Mesenchymal stem cell (in vitro differentiated cells and primary cell): ENCODE data around the gene BMPR1B.

ENCODE experiments used
- DNase-seq: peaks from one replicate; pipeline ENCODE4 v3.0.0-alpha.2; 2013
- H2AFZ ChIP-seq: one replicate; pipeline ENCODE4 v1.6.1; 2013; ENCODE audit warnings: low read depth, mild to moderate bottlenecking, control low read depth, inconsistent platforms, low read length, moderate library complexity
- H2AK5ac ChIP-seq: 2 replicates; pipeline ENCODE4 v1.6.1; 2013; ENCODE audit warnings: low read length, moderate library complexity, mild to moderate bottlenecking, inconsistent platforms; ENCODE audit not compliant: severe bottlenecking
- H2BK120ac ChIP-seq: one replicate; pipeline ENCODE4 v1.6.1; 2013; ENCODE audit warnings: low read depth, mild to moderate bottlenecking, inconsistent platforms, low read length, moderate library complexity
- H2BK12ac ChIP-seq, 2 experiments: one replicate each; pipeline ENCODE4 v1.6.1; 2013; ENCODE audit warnings: inconsistent platforms in 2 of 2, low read length in 2 of 2, mild to moderate bottlenecking in 2 of 2, moderate library complexity in 2 of 2, control low read depth in 1 of 2
- H2BK15ac ChIP-seq: one replicate; pipeline ENCODE4 v1.6.1; 2013; ENCODE audit warnings: mild to moderate bottlenecking, low read depth, inconsistent platforms; ENCODE audit not compliant: poor library complexity, severe bottlenecking
- H2BK5ac ChIP-seq: 2 replicates; pipeline ENCODE4 v1.6.1; 2013; ENCODE audit warnings: low read depth, mild to moderate bottlenecking, low read length, control low read depth, inconsistent platforms; ENCODE audit not compliant: poor library complexity, severe bottlenecking
- H3K14ac ChIP-seq, 2 experiments: one replicate each; pipeline ENCODE4 v1.6.1; 2013; ENCODE audit warnings: inconsistent platforms in 2 of 2, low read length in 2 of 2, control low read depth in 1 of 2, mild to moderate bottlenecking in 1 of 2, moderate library complexity in 1 of 2
- H3K18ac ChIP-seq, 2 experiments: one replicate each; pipeline ENCODE4 v1.6.1; 2013; ENCODE audit warnings: inconsistent platforms in 2 of 2, low read length in 2 of 2, control low read depth in 1 of 2, low read depth in 1 of 2, mild to moderate bottlenecking in 1 of 2
- H3K23ac ChIP-seq, 2 experiments: one replicate each; pipeline ENCODE4 v1.6.1; 2013; ENCODE audit warnings: inconsistent platforms in 2 of 2, low read length in 2 of 2, mild to moderate bottlenecking in 2 of 2, moderate library complexity in 2 of 2, control low read depth in 1 of 2
- H3K27ac ChIP-seq: 2 replicates; pipeline ENCODE4 v1.5.1; 2013; ENCODE audit warnings: mild to moderate bottlenecking, moderate library complexity, low read length, control low read depth, inconsistent platforms; ENCODE audit not compliant: poor library complexity, severe bottlenecking
- H3K27me3 ChIP-seq, 2 experiments: 2 replicates each; pipeline versions ENCODE4 v1.6.1 to v1.7.0; 2013; ENCODE audit warnings: low read length in 2 of 2, mild to moderate bottlenecking in 2 of 2, moderate library complexity in 2 of 2, control low read depth in 1 of 2, inconsistent platforms in 1 of 2; ENCODE audit not compliant: control insufficient read depth in 1 of 2, insufficient read depth in 1 of 2
- H3K36me3 ChIP-seq, 2 experiments: 2 replicates each; pipeline versions ENCODE4 v1.6.1 to v1.7.0; 2013; ENCODE audit warnings: low read length in 2 of 2, control low read depth in 1 of 2, inconsistent platforms in 1 of 2, low read depth in 1 of 2, mild to moderate bottlenecking in 1 of 2; ENCODE audit not compliant: insufficient read depth in 2 of 2, control insufficient read depth in 1 of 2
- H3K4ac ChIP-seq, 2 experiments: one replicate each; pipeline ENCODE4 v1.6.1; 2013; ENCODE audit warnings: inconsistent platforms in 2 of 2, low read length in 2 of 2, mild to moderate bottlenecking in 2 of 2, moderate library complexity in 2 of 2, control low read depth in 1 of 2, low read depth in 1 of 2
- H3K4me1 ChIP-seq: 2 replicates; pipeline ENCODE4 v1.6.1; 2013; ENCODE audit warnings: low read depth, low read length, control low read depth; ENCODE audit not compliant: control insufficient read depth, insufficient read depth
- H3K4me2 ChIP-seq: 2 replicates; pipeline ENCODE4 v1.6.1; 2013; ENCODE audit warnings: low read length, mild to moderate bottlenecking, inconsistent platforms; ENCODE audit not compliant: poor library complexity, severe bottlenecking
- H3K4me3 ChIP-seq, 2 experiments: 2 replicates each; pipeline versions ENCODE4 v1.5.1 to v1.7.0; 2013; ENCODE audit warnings: low read length in 2 of 2, mild to moderate bottlenecking in 2 of 2, control low read depth in 1 of 2, low read depth in 1 of 2; ENCODE audit not compliant: insufficient read depth in 1 of 2
- H3K79me1 ChIP-seq: replicated peaks from 2 replicates; pipeline ENCODE4 v1.6.1; 2013; ENCODE audit warnings: mild to moderate bottlenecking, control low read depth, low read length, inconsistent platforms; ENCODE audit not compliant: poor library complexity, severe bottlenecking
- H3K9ac ChIP-seq: 2 replicates; pipeline ENCODE4 v1.7.0; 2013; ENCODE audit warnings: mild to moderate bottlenecking, low read length, moderate library complexity
- H3K9me3 ChIP-seq: 2 replicates; pipeline ENCODE4 v1.7.0; 2013; ENCODE audit warnings: mild to moderate bottlenecking, low read length; ENCODE audit not compliant: control insufficient read depth
- H4K8ac ChIP-seq: one replicate; pipeline ENCODE4 v1.6.1; 2013; ENCODE audit warnings: inconsistent platforms, mild to moderate bottlenecking, low read length, moderate library complexity
- H4K91ac ChIP-seq: one replicate; pipeline ENCODE4 v1.6.1; 2013; ENCODE audit warnings: mild to moderate bottlenecking, low read length, inconsistent platforms
- WGBS: methylation state at CpG from one replicate; pipeline ENCODE4 v1.1.7; 2013; ENCODE audit warnings: mixed read lengths; 5-methylcytosine and 5-hydroxymethylcytosine counted together

BMPR1B gene

DNA sequence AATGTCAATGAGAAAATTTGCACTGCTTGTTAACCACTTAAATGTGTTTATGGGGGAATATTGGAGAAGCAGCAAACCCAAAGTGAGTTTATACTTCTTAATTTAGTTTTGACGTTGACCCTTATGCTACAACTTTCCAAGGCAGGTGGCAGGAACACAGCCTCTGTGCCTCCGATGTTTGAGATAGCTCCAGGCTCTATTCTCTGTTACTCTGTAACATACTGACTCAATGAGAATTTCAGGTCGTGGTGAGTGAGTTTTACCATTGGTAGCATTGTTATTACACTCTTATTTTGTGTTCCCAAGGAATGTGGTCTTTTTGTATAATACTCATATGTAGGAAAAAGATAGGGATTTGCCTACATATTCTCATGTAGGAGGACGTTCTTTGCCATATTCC is 210.7 kb downstream of the BMPR1B start:
- Histone ChIP-seq H4K8ac (no peak overlapping the region), H3K23ac (no peak overlapping the region), H3K36me3 (no peaks in the 10 kb centered on the region), H4K91ac (no peak overlapping the region), H3K9me3 (no peaks in the 10 kb centered on the region), H2BK15ac (no peak overlapping the region), H3K4ac (no peak overlapping the region), H2BK5ac (no peak overlapping the region), H3K14ac (no peak overlapping the region), H3K27me3 (no peaks in the 10 kb centered on the region), H3K9ac (no peak overlapping the region), H2BK120ac (no peak overlapping the region), H3K4me1 (peaks cover 4% of the 10 kb centered on the region), H2AFZ (no peak overlapping the region), H3K4me2 (no peak overlapping the region), H3K4me3 (no peak overlapping the region), H2AK5ac (no peak overlapping the region), H3K18ac (no peak overlapping the region), H3K27ac (no peak overlapping the region), H3K79me1 (no peaks in the 10 kb centered on the region), H2BK12ac (no peak overlapping the region)
- no peak for DNase-seq
- WGBS, result 85% methylated on average over 2 of the region's 4 CpGs

DNA sequence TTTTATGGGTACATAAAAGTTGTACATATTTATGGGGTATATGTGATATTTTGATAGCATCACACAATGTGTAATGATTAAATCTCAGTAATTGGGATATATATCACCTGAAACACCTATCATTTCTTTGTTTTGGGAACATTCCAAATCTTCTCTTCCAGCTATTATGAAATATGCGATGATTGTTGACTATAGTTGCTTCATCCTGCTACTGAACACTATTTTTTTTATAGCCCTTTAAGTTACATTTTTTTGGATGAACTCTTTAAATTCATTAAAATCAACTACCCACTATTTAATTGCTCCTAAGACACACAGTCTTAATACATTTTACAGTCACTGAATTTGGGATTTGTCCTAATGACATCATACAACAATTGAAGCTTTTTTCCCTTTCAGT is 212.9 kb downstream of the BMPR1B start:
- H3K27me3 ChIP-seq, result no peaks in the 10 kb centered on the region
- no peak overlapping the region for H4K91ac ChIP-seq
- no peak overlapping the region for H3K18ac ChIP-seq
- H3K4me1 ChIP-seq, result peaks cover 6% of the 10 kb centered on the region
- WGBS, result no CpG with 5 or more reads among the region's 1 CpG
- H3K4ac ChIP-seq, result no peak overlapping the region
- H2BK120ac ChIP-seq, result no peak overlapping the region
- H3K36me3 ChIP-seq, result no peaks in the 10 kb centered on the region
- no peak for DNase-seq
- H2AFZ ChIP-seq, result no peak overlapping the region
- H3K4me2 ChIP-seq, result no peak overlapping the region
- H3K4me3 ChIP-seq, result no peak overlapping the region
- H3K23ac ChIP-seq, result no peak overlapping the region
- no peak overlapping the region for H4K8ac ChIP-seq
- no peak overlapping the region for H2BK5ac ChIP-seq
- no peak overlapping the region for H3K14ac ChIP-seq
- H2BK12ac ChIP-seq, result no peak overlapping the region
- H2BK15ac ChIP-seq, result no peak overlapping the region
- no peak overlapping the region for H3K9ac ChIP-seq
- no peaks in the 10 kb centered on the region for H3K79me1 ChIP-seq
- H3K9me3 ChIP-seq, result no peaks in the 10 kb centered on the region
- no peak overlapping the region for H2AK5ac ChIP-seq
- H3K27ac ChIP-seq, result no peak overlapping the region

DNA sequence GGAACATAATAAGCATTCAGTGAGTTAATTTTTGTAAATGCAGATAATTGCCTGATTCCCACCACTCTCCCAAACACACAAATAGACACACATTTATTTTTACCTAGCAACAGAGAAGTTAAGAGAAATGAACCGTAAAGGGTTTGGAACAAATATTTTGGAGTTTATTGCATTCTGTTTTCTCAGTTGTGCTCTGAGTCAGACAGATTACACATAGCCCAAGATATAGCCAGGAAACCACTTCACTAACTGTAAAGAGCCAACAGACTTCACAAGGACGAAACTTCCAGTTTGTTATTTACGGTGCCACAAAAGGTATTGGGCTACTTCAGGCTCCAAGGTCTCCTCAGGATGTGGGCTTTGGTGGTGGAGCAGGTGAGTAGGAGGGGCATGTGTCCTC is 217.0 kb downstream of the BMPR1B start:
- H4K8ac ChIP-seq, result no peak overlapping the region
- H3K4me2 ChIP-seq, result peak overlapping the region; percentile 2
- no peak overlapping the region for H3K18ac ChIP-seq
- DNase-seq, result peak; percentile 25
- H3K23ac ChIP-seq, result no peak overlapping the region
- WGBS, result 64% methylated on average over 2 of the region's 3 CpGs
- H2BK5ac ChIP-seq, result no peak overlapping the region
- H4K91ac ChIP-seq, result no peak overlapping the region
- peaks cover 4% of the 10 kb centered on the region for H3K4me1 ChIP-seq
- no peak overlapping the region for H2BK12ac ChIP-seq
- H3K4me3 ChIP-seq, result peak overlapping the region in 1 of 2 experiments; percentile 77
- peak overlapping the region; percentile 86 for H3K9ac ChIP-seq
- no peak overlapping the region for H2AFZ ChIP-seq
- H3K9me3 ChIP-seq, result no peaks in the 10 kb centered on the region
- no peak overlapping the region for H2AK5ac ChIP-seq
- no peak overlapping the region for H2BK15ac ChIP-seq
- no peak overlapping the region for H3K14ac ChIP-seq
- H2BK120ac ChIP-seq, result no peak overlapping the region
- no peaks in the 10 kb centered on the region for H3K79me1 ChIP-seq
- no peaks in the 10 kb centered on the region for H3K36me3 ChIP-seq
- no peaks in the 10 kb centered on the region for H3K27me3 ChIP-seq
- H3K4ac ChIP-seq, result no peak overlapping the region
- no peak overlapping the region for H3K27ac ChIP-seq

DNA sequence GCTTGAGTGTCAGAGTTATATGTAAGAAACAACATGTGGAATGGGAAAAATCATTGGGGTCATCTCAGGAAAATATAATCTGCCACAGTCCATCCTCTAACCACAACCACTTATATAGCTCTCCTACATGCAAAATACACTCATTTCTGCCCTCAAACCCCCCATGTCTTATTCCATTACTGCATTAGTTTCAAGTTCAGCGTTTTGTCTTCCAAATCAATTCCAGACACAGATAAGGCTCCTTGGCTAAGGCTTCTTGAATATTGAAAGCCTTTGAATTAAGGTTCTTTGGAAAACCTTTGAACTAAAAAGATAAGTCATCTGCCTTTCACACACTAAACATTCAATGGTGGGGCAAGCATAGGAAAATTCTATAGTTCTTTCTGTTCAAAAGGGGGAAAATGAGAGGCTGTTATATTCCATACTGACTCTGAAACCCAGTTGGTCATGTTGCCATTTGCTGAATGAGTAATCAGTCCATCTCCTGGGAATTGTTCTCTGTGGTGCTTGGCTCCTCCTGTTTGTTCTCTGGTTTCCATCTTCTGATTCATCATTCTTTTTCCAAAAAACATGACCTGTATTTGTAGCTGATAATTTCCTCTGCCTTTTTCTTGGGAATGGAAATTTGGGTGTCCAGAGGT is 218.7 kb downstream of the BMPR1B start:
- Histone ChIP-seq H2AK5ac (no peak overlapping the region), H2BK15ac (no peak overlapping the region), H3K9ac (peak overlapping the region; percentile 86), H3K9me3 (no peaks in the 10 kb centered on the region), H3K27ac (no peak overlapping the region), H3K27me3 (no peaks in the 10 kb centered on the region), H2BK5ac (no peak overlapping the region), H2AFZ (no peak overlapping the region), H4K91ac (no peak overlapping the region), H3K79me1 (no peaks in the 10 kb centered on the region), H3K4me2 (no peak overlapping the region), H4K8ac (no peak overlapping the region), H3K18ac (no peak overlapping the region), H2BK12ac (no peak overlapping the region), H3K4me1 (peaks cover 2% of the 10 kb centered on the region), H3K4me3 (peak overlapping the region in 1 of 2 experiments; percentile 77), H3K4ac (no peak overlapping the region), H3K23ac (no peak overlapping the region), H2BK120ac (no peak overlapping the region), H3K14ac (no peak overlapping the region), H3K36me3 (no peaks in the 10 kb centered on the region)
- peak; percentile 22 for DNase-seq
- no CpG with 5 or more reads among the region's 1 CpG for WGBS
